Tibial artery (tissue), 4 donors: Measurements from ENCODE around the gene PLEKHG7.

Source experiments
- DNase-seq, 2 donors: peaks; one replicate each; pipeline ENCODE4 v3.0.0-alpha.2; 2019
- H3K27ac ChIP-seq, 2 donors: fragments of 200-600 bp; sonication (generic) in 1 of 2; 1 replicate in 1 of 2; 2 replicates in 1 of 2; pipeline ENCODE4 v1.5.1; 2018 to 2019; ENCODE audit warnings: mild to moderate bottlenecking in 1 of 2
- H3K27me3 ChIP-seq, 2 donors: fragments of 200-600 bp; sonication (generic) in 1 of 2; one replicate each; pipeline versions ENCODE4 v1.5.1 to v1.6.0; 2016 to 2019
- H3K36me3 ChIP-seq, 3 donors: fragments of 200-600 bp; sonication (generic) in 2 of 3; one replicate each; pipeline ENCODE4 v1.5.1; 2016 to 2019; ENCODE audit warnings: mild to moderate bottlenecking in 2 of 3
- H3K4me1 ChIP-seq, 4 donors: fragments of 200-600 bp; sonication (generic) in 2 of 4; 1 replicate in 3 of 4; 2 replicates in 1 of 4; pipeline ENCODE4 v1.5.1; 2016 to 2019
- H3K4me3 ChIP-seq, 2 donors: fragments of 200-600 bp; sonication (generic) in 1 of 2; 1 replicate in 1 of 2; 2 replicates in 1 of 2; pipeline ENCODE4 v1.5.1; 2018 to 2019; ENCODE audit warnings: mild to moderate bottlenecking in 2 of 2
- H3K9me3 ChIP-seq, 3 donors: fragments of 200-600 bp; sonication (generic) in 1 of 3; one replicate each; pipeline ENCODE4 v1.5.1; 2016 to 2019
- intact Hi-C: fragments of 100-400 bp; cut with DNase I; formaldehyde crosslinking; loops from one replicate; pipeline ENCODE4 v1.15.0; 2023; ENCODE audit warnings: low total_unique reads
- TF ChIP-seq, protein P1 (sequence below), 2 experiments: fragments of 200-600 bp in 1 of 2; fragments of 450-650 bp in 1 of 2; IDR thresholded peaks; one replicate each; pipeline ENCODE4 v1.5.1; 2017 to 2019; ENCODE audit warnings: antibody characterized with exemption in 2 of 2, mild to moderate bottlenecking in 1 of 2, moderate library complexity in 1 of 2

Gene PLEKHG7

DNA sequence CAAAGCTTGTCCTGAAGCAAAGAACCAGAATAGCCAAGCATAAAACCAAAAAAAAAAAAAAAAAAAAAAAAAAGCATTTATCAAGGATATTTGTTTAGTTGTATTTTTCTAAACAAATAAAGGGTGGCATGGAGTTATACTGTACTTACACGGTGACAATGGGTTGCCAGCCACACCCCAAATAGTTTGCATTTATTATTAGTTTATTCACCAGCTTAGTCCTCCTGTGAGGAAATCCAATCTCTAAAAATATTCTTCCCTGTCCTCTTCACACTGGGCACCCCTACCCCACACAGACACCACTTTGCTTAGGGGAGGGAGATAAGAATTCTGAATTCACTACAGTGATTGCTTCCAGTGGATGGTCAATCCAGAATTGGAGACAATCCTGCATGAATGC lies 18.9 kb downstream of the PLEKHG7 start:
- Histone ChIP-seq H3K27ac (no peak overlapping the region), H3K9me3 (peaks cover 0 to 8% (median 0%) of the 10 kb centered on the region in 3 donors), H3K4me3 (no peak overlapping the region), H3K4me1 (no peaks in the 10 kb centered on the region), H3K36me3 (no peaks in the 10 kb centered on the region), H3K27me3 (no peaks in the 10 kb centered on the region)
- intact Hi-C loops = no loop called here
- DNase-seq = no peak
- TF ChIP-seq, protein P1, sequence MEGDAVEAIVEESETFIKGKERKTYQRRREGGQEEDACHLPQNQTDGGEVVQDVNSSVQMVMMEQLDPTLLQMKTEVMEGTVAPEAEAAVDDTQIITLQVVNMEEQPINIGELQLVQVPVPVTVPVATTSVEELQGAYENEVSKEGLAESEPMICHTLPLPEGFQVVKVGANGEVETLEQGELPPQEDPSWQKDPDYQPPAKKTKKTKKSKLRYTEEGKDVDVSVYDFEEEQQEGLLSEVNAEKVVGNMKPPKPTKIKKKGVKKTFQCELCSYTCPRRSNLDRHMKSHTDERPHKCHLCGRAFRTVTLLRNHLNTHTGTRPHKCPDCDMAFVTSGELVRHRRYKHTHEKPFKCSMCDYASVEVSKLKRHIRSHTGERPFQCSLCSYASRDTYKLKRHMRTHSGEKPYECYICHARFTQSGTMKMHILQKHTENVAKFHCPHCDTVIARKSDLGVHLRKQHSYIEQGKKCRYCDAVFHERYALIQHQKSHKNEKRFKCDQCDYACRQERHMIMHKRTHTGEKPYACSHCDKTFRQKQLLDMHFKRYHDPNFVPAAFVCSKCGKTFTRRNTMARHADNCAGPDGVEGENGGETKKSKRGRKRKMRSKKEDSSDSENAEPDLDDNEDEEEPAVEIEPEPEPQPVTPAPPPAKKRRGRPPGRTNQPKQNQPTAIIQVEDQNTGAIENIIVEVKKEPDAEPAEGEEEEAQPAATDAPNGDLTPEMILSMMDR (IDR thresholded peaks at IDR 0.05) = no peak

DNA sequence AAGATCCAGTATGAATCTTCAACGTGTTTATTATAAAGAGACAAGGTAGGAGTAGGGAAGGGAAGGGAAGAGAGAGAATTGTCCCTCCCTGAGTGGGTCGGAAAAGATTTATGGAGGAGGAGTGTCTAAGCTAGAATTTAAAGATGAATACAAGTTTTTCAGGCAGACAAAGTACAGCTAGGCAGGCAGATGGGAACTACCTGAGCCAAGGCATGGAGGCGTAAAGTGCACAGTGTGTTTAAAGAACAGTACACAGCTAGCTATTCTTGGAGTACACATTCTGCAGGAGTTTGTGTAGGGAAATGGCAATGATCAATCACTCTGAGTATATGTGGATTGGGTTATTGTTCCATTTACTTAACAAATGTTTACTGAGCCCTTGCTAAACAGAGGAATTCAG lies 20.1 kb downstream of the PLEKHG7 start:
- TF ChIP-seq, protein P1 (IDR thresholded peaks at IDR 0.05) = no peak
- Histone ChIP-seq H3K9me3 (peaks cover 0 to 8% (median 0%) of the 10 kb centered on the region in 3 donors), H3K36me3 (no peaks in the 10 kb centered on the region), H3K27me3 (no peaks in the 10 kb centered on the region), H3K4me3 (no peak overlapping the region), H3K27ac (no peak overlapping the region), H3K4me1 (no peaks in the 10 kb centered on the region)
- intact Hi-C loops = no loop called here
- no peak for DNase-seq

DNA sequence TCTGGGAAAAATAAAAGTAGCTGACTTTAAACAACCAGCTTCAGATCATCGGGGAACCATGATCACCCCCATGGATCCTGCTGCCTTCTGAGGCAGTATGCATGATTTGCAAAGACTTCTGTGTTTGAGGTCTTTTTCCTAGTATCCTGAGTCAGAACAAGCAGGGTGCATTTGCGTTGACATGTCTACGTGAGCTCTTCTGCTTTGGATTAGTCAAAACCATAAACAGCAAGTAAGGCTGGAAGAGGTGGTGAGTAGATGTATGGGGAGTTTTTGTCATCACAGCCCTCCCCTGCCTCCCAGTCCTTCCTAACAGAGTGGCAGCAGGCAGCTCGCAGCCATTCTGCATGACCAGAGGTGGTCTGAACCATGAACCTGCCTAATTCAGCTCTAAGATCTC lies 24.1 kb downstream of the PLEKHG7 start:
- no peaks in the 10 kb centered on the region for H3K36me3 ChIP-seq
- intact Hi-C loops = no loop called here
- peaks cover 0 to 8% (median 0%) of the 10 kb centered on the region in 3 donors for H3K9me3 ChIP-seq
- H3K4me3 ChIP-seq = no peak overlapping the region
- no peak for DNase-seq
- TF ChIP-seq, protein P1 (IDR thresholded peaks at IDR 0.05) = no peak
- H3K27me3 ChIP-seq = no peaks in the 10 kb centered on the region
- H3K27ac ChIP-seq = no peak overlapping the region
- H3K4me1 ChIP-seq = no peaks in the 10 kb centered on the region

DNA sequence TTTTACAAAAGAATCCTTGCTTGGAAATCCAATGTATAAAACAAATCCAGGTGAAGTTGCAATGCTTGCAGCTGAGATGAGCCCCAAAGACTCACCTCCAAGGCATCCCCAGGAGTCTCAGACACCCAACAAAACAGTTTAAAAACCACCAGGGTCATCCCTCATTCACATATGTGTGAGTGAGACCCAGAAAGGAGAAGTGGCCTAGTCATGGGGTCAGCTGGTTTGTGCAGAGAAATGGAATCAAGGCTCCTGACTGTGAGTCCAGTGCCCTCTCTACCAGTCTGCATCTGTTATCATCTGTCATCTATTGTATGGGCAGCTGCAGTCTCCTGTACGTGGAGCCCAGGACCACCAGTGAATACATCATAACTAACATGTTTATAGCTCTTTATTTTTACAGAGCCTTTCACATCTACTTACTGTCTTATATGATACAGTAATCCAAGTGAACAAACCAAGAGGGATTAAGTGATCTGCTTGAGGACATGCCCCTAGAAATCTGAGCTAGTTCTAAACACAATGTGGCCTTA lies 27.1 kb downstream of the PLEKHG7 start:
- TF ChIP-seq, protein P1 (IDR thresholded peaks at IDR 0.05) = no peak
- H3K36me3 ChIP-seq = no peaks in the 10 kb centered on the region
- DNase-seq = no peak
- H3K4me1 ChIP-seq = peaks cover 0 to 5% (median 1%) of the 10 kb centered on the region in 4 donors
- H3K27me3 ChIP-seq = no peaks in the 10 kb centered on the region
- no peak overlapping the region for H3K4me3 ChIP-seq
- H3K9me3 ChIP-seq = peaks cover 0 to 2% (median 0%) of the 10 kb centered on the region in 3 donors
- H3K27ac ChIP-seq = no peak overlapping the region
- intact Hi-C loops = no loop called here

DNA sequence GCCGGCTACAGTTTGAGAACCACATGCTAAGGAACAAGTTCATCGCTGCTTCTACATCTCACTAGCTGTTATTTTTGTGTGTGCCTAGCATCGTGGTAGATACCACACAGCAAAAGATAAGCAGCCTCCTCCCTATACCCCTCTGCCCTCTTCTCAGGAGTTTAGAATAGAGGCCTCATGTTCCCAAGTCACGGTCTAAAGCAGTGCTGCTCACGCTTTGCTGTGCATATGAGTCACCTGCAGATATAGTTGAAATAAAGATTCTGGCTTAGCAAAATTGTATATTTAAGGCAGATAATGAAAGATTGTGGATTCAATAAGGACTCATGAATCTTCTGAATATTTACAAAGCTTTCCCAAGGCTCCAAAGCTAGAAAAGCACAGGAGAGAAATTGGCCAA lies 28.0 kb downstream of the PLEKHG7 start:
- intact Hi-C loops = no loop called here
- DNase-seq = no peak

More for the DNA sequence above, 28.0 kb downstream of the PLEKHG7 start:
- Histone ChIP-seq H3K27me3 (no peaks in the 10 kb centered on the region), H3K9me3 (no peaks in the 10 kb centered on the region), H3K36me3 (no peaks in the 10 kb centered on the region), H3K27ac (no peak overlapping the region), H3K4me1 (peaks cover 0 to 9% (median 7%) of the 10 kb centered on the region in 4 donors), H3K4me3 (no peak overlapping the region)
- TF ChIP-seq, protein P1 (IDR thresholded peaks at IDR 0.05) = no peak
